K562 (cell line): ENCODE measurements around the gene KAT5. TPM values are rescaled to one million over a fixed set of nuclear protein-coding genes. Genes with fewer than 3 reads are reported as not detected.

Experiments used
- CBFA2T3 ChIP-seq: fragments of 450-650 bp; IDR thresholded peaks from 2 replicates; pipeline ENCODE4 v1.6.1; 2017
- CTBP1 ChIP-seq: fragments of 450-650 bp; IDR thresholded peaks from 2 replicates; pipeline ENCODE4 v1.6.1; 2016; ENCODE audit warnings: borderline replicate concordance
- DACH1 ChIP-seq: fragments of 450-650 bp; IDR thresholded peaks from 2 replicates; pipeline ENCODE4 v1.6.1; 2018; ENCODE audit not compliant: partially characterized antibody
- DPF2 ChIP-seq: fragments of 450-650 bp; IDR thresholded peaks from 2 replicates; pipeline ENCODE4 v1.6.1; 2016
- FOXJ2 ChIP-seq: fragments of 200-800 bp; sonication (Bioruptor generic); IDR thresholded peaks from 2 replicates; pipeline ENCODE4 v1.6.1; 2016; ENCODE audit warnings: missing genetic modification characterization, missing compliant biosample characterization
- FOXK1 ChIP-seq: sonication (generic); formaldehyde crosslinking; IDR thresholded peaks from 2 replicates; pipeline ENCODE4 v1.8.0; 2022; ENCODE audit warnings: missing genetic modification reagents, mild to moderate bottlenecking, borderline replicate concordance
- GATAD2B ChIP-seq: fragments of 450-650 bp; IDR thresholded peaks from 2 replicates; pipeline ENCODE4 v1.6.1; 2017; ENCODE audit warnings: mild to moderate bottlenecking, borderline replicate concordance
- HDAC1 ChIP-seq, 2 experiments: fragments of 450-650 bp; IDR thresholded peaks; 2 replicates each; pipeline ENCODE4 v1.6.1; 2016 to 2017; ENCODE audit warnings: inconsistent platforms in 1 of 2, mild to moderate bottlenecking in 1 of 2, moderate library complexity in 1 of 2
- HEY1 ChIP-seq: fragments of 250-450 bp; sonication (Bioruptor Pico); IDR thresholded peaks from 2 replicates; pipeline ENCODE4 v1.5.0; 2020; ENCODE audit warnings: mild to moderate bottlenecking, moderate library complexity, borderline replicate concordance
- LEF1 ChIP-seq: fragments of 450-650 bp; IDR thresholded peaks from 2 replicates; pipeline ENCODE4 v1.6.1; 2016; ENCODE audit warnings: mild to moderate bottlenecking
- NBN ChIP-seq: fragments of 450-650 bp; IDR thresholded peaks from 2 replicates; pipeline ENCODE4 v1.6.1; 2016; ENCODE audit warnings: low read depth, mild to moderate bottlenecking
- NCOA6 ChIP-seq: fragments of 450-650 bp; IDR thresholded peaks from 2 replicates; pipeline ENCODE4 v1.6.1; 2017; ENCODE audit warnings: mild to moderate bottlenecking
- NCOR1 ChIP-seq: fragments of 450-650 bp; IDR thresholded peaks from 2 replicates; pipeline ENCODE4 v1.6.1; 2016; ENCODE audit warnings: mild to moderate bottlenecking, moderate library complexity
- POLR2AphosphoS2 ChIP-seq: IDR thresholded peaks from 2 replicates; pipeline ENCODE4 v1.6.1; 2012; ENCODE audit warnings: low read length, improper control_type of control experiment
- POLR2AphosphoS5 ChIP-seq: IDR thresholded peaks from 2 replicates; pipeline ENCODE4 v1.6.1; 2011; ENCODE audit warnings: mild to moderate bottlenecking, low read depth, low read length, moderate library complexity; ENCODE audit not compliant: control insufficient read depth, insufficient read depth
- TAF1 ChIP-seq: IDR thresholded peaks from 2 replicates; pipeline ENCODE4 v1.6.1; 2011; ENCODE audit warnings: mild to moderate bottlenecking, low read length, moderate library complexity; ENCODE audit not compliant: insufficient read depth, control insufficient read depth, severe bottlenecking; ENCODE audit errors: extremely low read depth
- TEAD4 ChIP-seq, 2 experiments: sonication (generic) in 1 of 2; formaldehyde crosslinking in 1 of 2; IDR thresholded peaks; 2 replicates each; pipeline versions ENCODE4 v1.6.1 to v1.8.0; 2012 to 2022; ENCODE audit warnings: borderline replicate concordance in 1 of 2, inconsistent platforms in 1 of 2, low read length in 1 of 2, mild to moderate bottlenecking in 1 of 2, missing genetic modification reagents in 1 of 2
- ZNF146 ChIP-seq: IDR thresholded peaks from one replicate; pipeline ENCODE4 v1.6.1; 2018; ENCODE audit warnings: missing compliant biosample characterization; ENCODE audit not compliant: unreplicated experiment
- ZNF263 ChIP-seq: sonication (generic); formaldehyde crosslinking; IDR thresholded peaks from 2 replicates; pipeline ENCODE4 v1.8.0; 2022; ENCODE audit warnings: mild to moderate bottlenecking, missing genetic modification reagents, borderline replicate concordance
- ZNF408 ChIP-seq: fragments of 250-450 bp; sonication (Bioruptor Pico); IDR thresholded peaks from 2 replicates; pipeline ENCODE4 v1.4.0; 2020; ENCODE audit warnings: low read depth, mild to moderate bottlenecking, moderate library complexity
- ZZZ3 ChIP-seq: fragments of 450-650 bp; IDR thresholded peaks from 2 replicates; pipeline ENCODE4 v1.6.1; 2016; ENCODE audit warnings: antibody characterized with exemption, mild to moderate bottlenecking, moderate library complexity
- polyA plus RNA-seq, 8 experiments: library from polyadenylated mRNA; depleted of rRNA in 4 of 8; stranded (reverse) in 5 of 8; unstranded in 3 of 8; fragments of >200 nt; fragmentation: Nextera tagmentation in 2 of 8; fragmentation: Illumina TruSeq in 1 of 8; extraction: Ambion mirVana in 2 of 8; extraction: Trizol in 1 of 8; gene quantifications; 2 replicates each; pipeline versions ENCODE4 v1.2.1 to v1.2.3, GENCODE V29; 2011 to 2014; ENCODE audit warnings: inconsistent platforms in 1 of 8, missing spikeins in 1 of 8
- total RNA-seq, 7 experiments: library from RNA; depleted of rRNA in 6 of 7; stranded (reverse); fragments of >200 nt in 6 of 7; fragmentation: Illumina TruSeq in 2 of 7; extraction: Trizol in 2 of 7; gene quantifications; 2 replicates each; pipeline versions ENCODE4 v1.2.1 to v1.2.3, GENCODE V29; 2011 to 2021; ENCODE audit warnings: low replicate concordance in 1 of 7
- TF ChIP-seq, protein P1 (sequence below): fragments of 200-800 bp; sonication (Bioruptor generic); IDR thresholded peaks from 2 replicates; pipeline ENCODE4 v1.6.1; 2017; ENCODE audit warnings: missing genetic modification characterization, missing compliant biosample characterization
- TF ChIP-seq, protein P2 (sequence below): fragments of 450-650 bp; formaldehyde crosslinking; IDR thresholded peaks from 2 replicates; pipeline ENCODE4 v1.4.0; 2022; ENCODE audit warnings: missing genetic modification characterization
- TF ChIP-seq, protein P3 (sequence below): fragments of 150-350 bp; IDR thresholded peaks from 2 replicates; pipeline ENCODE4 v1.6.1; 2014; ENCODE audit warnings: low read depth, mild to moderate bottlenecking, low read length, borderline replicate concordance

The KAT5 gene
- total and polyA plus RNA-seq, 9 of the 15 experiments (the other 6 are each of a cell fraction or from before 2014, with no cell fraction given): 3.6 to 76.8 (median 52.7) TPM

DNA sequence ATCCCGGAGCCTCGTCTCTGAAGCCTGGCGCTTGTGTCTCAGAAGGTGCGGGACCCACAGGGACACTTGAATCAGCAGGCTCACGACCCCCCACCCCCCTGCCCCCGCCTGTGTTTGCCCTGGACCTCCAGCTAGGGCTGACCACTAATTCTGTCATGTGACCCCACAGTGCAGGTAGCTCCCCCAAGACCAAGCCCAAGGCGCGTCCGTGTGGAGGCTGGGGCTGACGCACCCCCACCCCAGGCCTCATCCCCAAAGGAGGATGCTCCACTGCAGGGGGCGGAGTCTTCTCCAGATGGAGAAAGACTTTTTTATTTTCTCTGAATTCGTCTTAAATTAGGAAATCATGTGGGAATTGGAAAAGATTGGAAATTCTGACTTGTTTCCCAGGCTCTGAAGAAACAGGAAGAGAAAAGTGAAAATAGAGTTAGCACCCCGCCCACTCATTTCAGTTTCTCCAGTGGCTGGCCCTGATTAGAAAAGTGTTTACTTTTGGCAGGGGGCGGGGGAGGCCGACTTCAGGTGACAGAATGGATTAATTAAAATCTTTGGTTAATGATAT lies 48.3 kb upstream of the KAT5 start (continued):
- TF ChIP-seq, protein P1, sequence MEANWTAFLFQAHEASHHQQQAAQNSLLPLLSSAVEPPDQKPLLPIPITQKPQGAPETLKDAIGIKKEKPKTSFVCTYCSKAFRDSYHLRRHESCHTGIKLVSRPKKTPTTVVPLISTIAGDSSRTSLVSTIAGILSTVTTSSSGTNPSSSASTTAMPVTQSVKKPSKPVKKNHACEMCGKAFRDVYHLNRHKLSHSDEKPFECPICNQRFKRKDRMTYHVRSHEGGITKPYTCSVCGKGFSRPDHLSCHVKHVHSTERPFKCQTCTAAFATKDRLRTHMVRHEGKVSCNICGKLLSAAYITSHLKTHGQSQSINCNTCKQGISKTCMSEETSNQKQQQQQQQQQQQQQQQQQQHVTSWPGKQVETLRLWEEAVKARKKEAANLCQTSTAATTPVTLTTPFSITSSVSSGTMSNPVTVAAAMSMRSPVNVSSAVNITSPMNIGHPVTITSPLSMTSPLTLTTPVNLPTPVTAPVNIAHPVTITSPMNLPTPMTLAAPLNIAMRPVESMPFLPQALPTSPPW (CRISPR knock-in tag): peak; percentile 17; the same call in 1 of the 2 replicates
- TF ChIP-seq HEY1 (CRISPR knock-in tag): no peak
- no peak for TF ChIP-seq ZNF408 (CRISPR knock-in tag)
- no peak for TF ChIP-seq POLR2AphosphoS5
- no peak for TF ChIP-seq CTBP1
- TF ChIP-seq CBFA2T3: peak; percentile 19; the same call in 1 of the 2 replicates
- TF ChIP-seq ZNF263 (CRISPR knock-in tag): 0 out of 2 replicates have a peak, but pooled peaks have one; percentile 8
- no peak for TF ChIP-seq LEF1
- no peak for TF ChIP-seq FOXK1 (CRISPR knock-in tag)
- TF ChIP-seq, protein P2, sequence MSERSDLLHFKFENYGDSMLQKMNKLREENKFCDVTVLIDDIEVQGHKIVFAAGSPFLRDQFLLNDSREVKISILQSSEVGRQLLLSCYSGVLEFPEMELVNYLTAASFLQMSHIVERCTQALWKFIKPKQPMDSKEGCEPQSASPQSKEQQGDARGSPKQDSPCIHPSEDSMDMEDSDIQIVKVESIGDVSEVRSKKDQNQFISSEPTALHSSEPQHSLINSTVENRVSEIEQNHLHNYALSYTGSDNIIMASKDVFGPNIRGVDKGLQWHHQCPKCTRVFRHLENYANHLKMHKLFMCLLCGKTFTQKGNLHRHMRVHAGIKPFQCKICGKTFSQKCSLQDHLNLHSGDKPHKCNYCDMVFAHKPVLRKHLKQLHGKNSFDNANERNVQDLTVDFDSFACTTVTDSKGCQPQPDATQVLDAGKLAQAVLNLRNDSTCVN (CRISPR knock-in tag): no peak
- no peak for TF ChIP-seq NCOA6
- TF ChIP-seq NBN: 0 out of 2 replicates have a peak, but pooled peaks have one; percentile 5
- TF ChIP-seq GATAD2B: peak; percentile 41; the same call in 1 of the 2 replicates
- 0 out of 4 replicates have a peak, but pooled peaks of 1 of the 2 experiments have one; percentile 7 for TF ChIP-seq HDAC1 (IDR thresholded peaks at IDR 0.05)
- no peak for TF ChIP-seq ZNF146
- TF ChIP-seq TAF1: no peak
- TF ChIP-seq ZZZ3: no peak
- TF ChIP-seq DACH1: no peak
- 0 out of 2 replicates have a peak, but pooled peaks have one; percentile 14 for TF ChIP-seq DPF2
- 0 out of 2 replicates have a peak, but pooled peaks have one; percentile 40 for TF ChIP-seq NCOR1
- TF ChIP-seq TEAD4 (IDR thresholded peaks at IDR 0.05; ENCODE audit: low read length): 0 out of 2 replicates have a peak, but pooled peaks have one; percentile 34
- TF ChIP-seq TEAD4 (CRISPR knock-in tag; IDR thresholded peaks at IDR 0.05; ENCODE audit: borderline replicate concordance): no peak
- TF ChIP-seq, protein P3, sequence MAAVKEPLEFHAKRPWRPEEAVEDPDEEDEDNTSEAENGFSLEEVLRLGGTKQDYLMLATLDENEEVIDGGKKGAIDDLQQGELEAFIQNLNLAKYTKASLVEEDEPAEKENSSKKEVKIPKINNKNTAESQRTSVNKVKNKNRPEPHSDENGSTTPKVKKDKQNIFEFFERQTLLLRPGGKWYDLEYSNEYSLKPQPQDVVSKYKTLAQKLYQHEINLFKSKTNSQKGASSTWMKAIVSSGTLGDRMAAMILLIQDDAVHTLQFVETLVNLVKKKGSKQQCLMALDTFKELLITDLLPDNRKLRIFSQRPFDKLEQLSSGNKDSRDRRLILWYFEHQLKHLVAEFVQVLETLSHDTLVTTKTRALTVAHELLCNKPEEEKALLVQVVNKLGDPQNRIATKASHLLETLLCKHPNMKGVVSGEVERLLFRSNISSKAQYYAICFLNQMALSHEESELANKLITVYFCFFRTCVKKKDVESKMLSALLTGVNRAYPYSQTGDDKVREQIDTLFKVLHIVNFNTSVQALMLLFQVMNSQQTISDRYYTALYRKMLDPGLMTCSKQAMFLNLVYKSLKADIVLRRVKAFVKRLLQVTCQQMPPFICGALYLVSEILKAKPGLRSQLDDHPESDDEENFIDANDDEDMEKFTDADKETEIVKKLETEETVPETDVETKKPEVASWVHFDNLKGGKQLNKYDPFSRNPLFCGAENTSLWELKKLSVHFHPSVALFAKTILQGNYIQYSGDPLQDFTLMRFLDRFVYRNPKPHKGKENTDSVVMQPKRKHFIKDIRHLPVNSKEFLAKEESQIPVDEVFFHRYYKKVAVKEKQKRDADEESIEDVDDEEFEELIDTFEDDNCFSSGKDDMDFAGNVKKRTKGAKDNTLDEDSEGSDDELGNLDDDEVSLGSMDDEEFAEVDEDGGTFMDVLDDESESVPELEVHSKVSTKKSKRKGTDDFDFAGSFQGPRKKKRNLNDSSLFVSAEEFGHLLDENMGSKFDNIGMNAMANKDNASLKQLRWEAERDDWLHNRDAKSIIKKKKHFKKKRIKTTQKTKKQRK: no peak
- TF ChIP-seq POLR2AphosphoS2: no peak
- TF ChIP-seq FOXJ2 (tag): no peak
